Endothelial cell of umbilical vein (primary cell): ENCODE measurements around the gene OR2AG1. TPM values are rescaled to one million over a fixed set of nuclear protein-coding genes. Genes with fewer than 3 reads are reported as not detected.
"Not testable (repeated sequence)": the region's sequence is repeated elsewhere in the genome, so short reads cannot be mapped to it uniquely, and the experiment has no call there.

Source experiments
- BruUV-seq: library from RNA; stranded (reverse); fragments of 400-500 nt; replicated peaks from 2 replicates; lab custom pipeline; 2021; lab: Mats Ljungman, UMichigan
- CTCF ChIA-PET: fragments of 300-600, 350-600 bp; sonication (Branson Sonifier 250); formaldehyde crosslinking; loops from one replicate; lab custom pipeline; 2021; ENCODE audit warnings: antibody characterized with exemption, inconsistent platforms; lab: Charles Lee
- POLR2A ChIA-PET: fragments of 300-600, 350-600 bp; sonication (Branson Sonifier 250); formaldehyde crosslinking; loops from one replicate; lab custom pipeline; 2021; ENCODE audit warnings: antibody characterized with exemption, inconsistent platforms; lab: Charles Lee
- DNase-seq: peaks from one replicate; pipeline ENCODE4 v3.0.0-alpha.2; 2011; ENCODE audit warnings: low read depth, low spot score
- FAIRE-seq: peaks from 2 replicates; lab custom pipeline; 2011; peaks lifted over from hg19 to GRCh38; lab: Jason Lieb, UNC
- H2AFZ ChIP-seq: 2 replicates; pipeline ENCODE4 v1.6.0; 2012; ENCODE audit warnings: low read depth, low read length, control low read depth, inconsistent platforms
- H3K27ac ChIP-seq: 2 replicates; pipeline ENCODE4 v1.5.1; 2011; ENCODE audit warnings: low read depth, mild to moderate bottlenecking, control low read depth, low read length, moderate library complexity; ENCODE audit not compliant: insufficient read depth
- H3K27me3 ChIP-seq, 2 experiments: 2 replicates each; pipeline versions ENCODE4 v1.6.0 to v1.6.1; 2011; ENCODE audit warnings: low read length in 2 of 2, mixed read lengths in 1 of 2; ENCODE audit not compliant: control insufficient read depth in 2 of 2, insufficient read depth in 2 of 2
- H3K36me3 ChIP-seq, 2 experiments: 2 replicates in 1 of 2; 3 replicates in 1 of 2; pipeline ENCODE4 v1.5.1; 2011; ENCODE audit warnings: low read length in 2 of 2, mild to moderate bottlenecking in 1 of 2, moderate library complexity in 1 of 2; ENCODE audit not compliant: control insufficient read depth in 2 of 2, insufficient read depth in 2 of 2; ENCODE audit errors: extremely low read depth in 1 of 2
- H3K4me1 ChIP-seq: 3 replicates; pipeline ENCODE4 v1.5.1; 2011; ENCODE audit warnings: mild to moderate bottlenecking, low read length; ENCODE audit not compliant: control insufficient read depth, insufficient read depth; ENCODE audit errors: extremely low read depth
- H3K4me2 ChIP-seq: 2 replicates; pipeline ENCODE4 v1.6.1; 2011; ENCODE audit warnings: low read length, control low read depth, mixed read lengths; ENCODE audit not compliant: insufficient read depth
- H3K4me3 ChIP-seq, 3 experiments: fragments of 200-600 bp in 1 of 3; sonication (generic), shearing (Covaris generic) in 1 of 3; replicated peaks in 1 of 3; 2 replicates each; pipeline ENCODE4 v1.5.1; 2011 to 2016; ENCODE audit warnings: control low read depth in 3 of 3, low read length in 3 of 3, mild to moderate bottlenecking in 2 of 3, inconsistent platforms in 1 of 3, low read depth in 1 of 3, moderate library complexity in 1 of 3; ENCODE audit not compliant: insufficient read depth in 1 of 3
- H3K79me2 ChIP-seq: 2 replicates; pipeline ENCODE4 v1.6.0; 2012; ENCODE audit warnings: low read length, inconsistent platforms; ENCODE audit not compliant: control insufficient read depth, insufficient read depth
- H3K9ac ChIP-seq: replicated peaks from 2 replicates; pipeline ENCODE3; 2011; ENCODE audit warnings: low read length, control low read depth; ENCODE audit not compliant: insufficient read depth; ENCODE audit errors: extremely low read depth
- H3K9me1 ChIP-seq: replicated peaks from 3 replicates; pipeline ENCODE4 v1.6.0; 2011; ENCODE audit warnings: mild to moderate bottlenecking, low read length; ENCODE audit not compliant: control insufficient read depth, insufficient read depth; ENCODE audit errors: extremely low read depth
- H3K9me3 ChIP-seq: replicated peaks from 2 replicates; pipeline ENCODE4 v1.5.1; 2012; ENCODE audit warnings: low read length, inconsistent platforms; ENCODE audit not compliant: control insufficient read depth, insufficient read depth
- H4K20me1 ChIP-seq: replicated peaks from 2 replicates; pipeline ENCODE3; 2011; ENCODE audit warnings: mild to moderate bottlenecking, low read length; ENCODE audit not compliant: control insufficient read depth, insufficient read depth; ENCODE audit errors: extremely low read depth
- CTCF ChIP-seq, 2 donors: IDR thresholded peaks; 1 replicate in 1 of 2; 2 replicates in 1 of 2; pipeline ENCODE4 v1.5.1; 2011; ENCODE audit warnings: low read length in 2 of 2, mild to moderate bottlenecking in 2 of 2, moderate library complexity in 2 of 2, control low read depth in 1 of 2, inconsistent platforms in 1 of 2, low read depth in 1 of 2; ENCODE audit not compliant: insufficient read depth in 1 of 2; ENCODE audit errors: extremely low read depth in 1 of 2
- EZH2 ChIP-seq: IDR thresholded peaks from 2 replicates; pipeline ENCODE4 v1.6.1; 2012; ENCODE audit warnings: borderline replicate concordance, low read depth, mild to moderate bottlenecking, moderate library complexity, low read length, inconsistent platforms; ENCODE audit not compliant: severe bottlenecking
- FOS ChIP-seq: IDR thresholded peaks from 2 replicates; pipeline ENCODE4 v1.6.1; 2011; ENCODE audit warnings: mild to moderate bottlenecking, low read length, moderate library complexity, borderline replicate concordance; ENCODE audit not compliant: insufficient read depth
- GATA2 ChIP-seq: IDR thresholded peaks from 2 replicates; pipeline ENCODE4 v1.7.0; 2011; ENCODE audit warnings: low read depth, mild to moderate bottlenecking, moderate library complexity, mixed read lengths, low read length; ENCODE audit not compliant: insufficient read length, insufficient read depth
- JUN ChIP-seq: IDR thresholded peaks from 2 replicates; pipeline ENCODE4 v1.6.1; 2011; ENCODE audit warnings: borderline replicate concordance, low read depth; ENCODE audit not compliant: insufficient read length, insufficient read depth
- MAX ChIP-seq: IDR thresholded peaks from 2 replicates; pipeline ENCODE4 v1.6.1; 2011; ENCODE audit not compliant: insufficient read depth, insufficient read length
- MYC ChIP-seq: IDR thresholded peaks from one replicate; pipeline ENCODE4 v1.6.1; 2011; ENCODE audit warnings: mild to moderate bottlenecking, low read depth, low read length
- POLR2A ChIP-seq: IDR thresholded peaks from 2 replicates; pipeline ENCODE4 v1.6.1; 2012; ENCODE audit warnings: low read depth, mild to moderate bottlenecking, control low read depth, low read length
- POLR2AphosphoS5 ChIP-seq: IDR thresholded peaks from 2 replicates; pipeline ENCODE4 v1.6.1; 2012; ENCODE audit warnings: low read depth, mild to moderate bottlenecking, control low read depth, low read length, moderate library complexity; ENCODE audit not compliant: insufficient read depth
- dilution Hi-C: fragments of 300-500 bp; cut with MboI; formaldehyde crosslinking; loops from one replicate; pipeline ENCODE4 v1.15.0; 2019; ENCODE audit warnings: low sequenced_read_pairs; ENCODE audit not compliant: extremely low pct_ligation_motif_present
- intact Hi-C: fragments of 100-400 bp; cut with micrococcal nuclease; formaldehyde crosslinking; loops from one replicate; pipeline ENCODE4 v1.10.0; 2022
- polyA plus RNA-seq, 4 experiments: library from polyadenylated mRNA; depleted of rRNA in 3 of 4; stranded (reverse) in 3 of 4; unstranded in 1 of 4; fragments of >200 nt; gene quantifications; 2 replicates each; pipeline versions ENCODE4 v1.2.1 to v1.2.3, GENCODE V29; 2011 to 2012; ENCODE audit warnings: missing spikeins in 1 of 4
- total RNA-seq: library from RNA; stranded (reverse); gene quantifications from 2 replicates; pipeline ENCODE4 v1.2.3, GENCODE V29; 2021

Gene OR2AG1
- total and polyA plus RNA-seq, 2 donors (not counting 3 experiments of a cell fraction or from before 2014, with no cell fraction given): not detected

- H3K9me3 ChIP-seq: no peaks in the 10 kb centered on the region
- no peaks in the 10 kb centered on the region for H3K36me3 ChIP-seq
- H2AFZ ChIP-seq: no peak within 1 kb of the TSS
- intact Hi-C loops (no loop called here), dilution Hi-C loops (no loop called here)
- H3K27me3 ChIP-seq: peaks cover under 1 to 8% of the 10 kb centered on the region in 2 experiments
- no peaks in the 10 kb centered on the region for H4K20me1 ChIP-seq
- ChIA-PET POLR2A (no interaction called here), CTCF (no interaction called here)
- no peak within 1 kb of the TSS for H3K9ac ChIP-seq
- H3K9me1 ChIP-seq: no peaks in the 10 kb centered on the region
- no peak within 1 kb of the TSS for H3K27ac ChIP-seq
- no peak within 1 kb of the TSS for H3K4me3 ChIP-seq
- FAIRE-seq (no peak), DNase-seq (no peak)
- H3K4me2 ChIP-seq: no peak within 1 kb of the TSS
- no peak for TF ChIP-seq MAX
- no peak for TF ChIP-seq CTCF (IDR thresholded peaks at IDR 0.05; ENCODE audit: extremely low read depth in 1 of 2, insufficient read depth in 1 of 2, low read depth in 1 of 2, low read length in 2 of 2)
- TF ChIP-seq MYC: no peak
- no peak for TF ChIP-seq JUN
- TF ChIP-seq GATA2: no peak
- no peak for TF ChIP-seq EZH2
- no peak for TF ChIP-seq FOS
- TF ChIP-seq POLR2A: no peak
- TF ChIP-seq POLR2AphosphoS5: no peak
- no peaks in the 10 kb centered on the region for H3K79me2 ChIP-seq
- BruUV-seq: no TSS peak
- no peaks in the 10 kb centered on the region for H3K4me1 ChIP-seq
Observed at GRCh38 chr11:6799402-6799801, 16.6 kb downstream of the OR2AG1 start, which contains the start of gene OR6A2. Gene OR6A2 (minus strand): TSS chr11:6799689. CDS start chr11:6795708, 3,981 bp downstream.

GRCh38 chr11:6801075-6801474, 18.3 kb downstream of the OR2AG1 start:
- H3K27ac ChIP-seq, H3K4me2 ChIP-seq, H3K9ac ChIP-seq, H3K4me3 ChIP-seq, H3K27me3 ChIP-seq, BruUV-seq, H3K36me3 ChIP-seq, H2AFZ ChIP-seq, H4K20me1 ChIP-seq, H3K79me2 ChIP-seq, H3K9me3 ChIP-seq, POLR2A ChIA-PET, DNase-seq, intact Hi-C loops, H3K4me1 ChIP-seq, FAIRE-seq, dilution Hi-C loops, H3K9me1 ChIP-seq: not testable (repeated sequence)
- CTCF ChIA-PET: interaction anchor here (0.7 kb wide), 1 partner anchor 11 kb away, joined by 3 read pairs; no protein-coding TSS in a partner anchor
